ENCODE results near the gene ZNF680.

DNA sequence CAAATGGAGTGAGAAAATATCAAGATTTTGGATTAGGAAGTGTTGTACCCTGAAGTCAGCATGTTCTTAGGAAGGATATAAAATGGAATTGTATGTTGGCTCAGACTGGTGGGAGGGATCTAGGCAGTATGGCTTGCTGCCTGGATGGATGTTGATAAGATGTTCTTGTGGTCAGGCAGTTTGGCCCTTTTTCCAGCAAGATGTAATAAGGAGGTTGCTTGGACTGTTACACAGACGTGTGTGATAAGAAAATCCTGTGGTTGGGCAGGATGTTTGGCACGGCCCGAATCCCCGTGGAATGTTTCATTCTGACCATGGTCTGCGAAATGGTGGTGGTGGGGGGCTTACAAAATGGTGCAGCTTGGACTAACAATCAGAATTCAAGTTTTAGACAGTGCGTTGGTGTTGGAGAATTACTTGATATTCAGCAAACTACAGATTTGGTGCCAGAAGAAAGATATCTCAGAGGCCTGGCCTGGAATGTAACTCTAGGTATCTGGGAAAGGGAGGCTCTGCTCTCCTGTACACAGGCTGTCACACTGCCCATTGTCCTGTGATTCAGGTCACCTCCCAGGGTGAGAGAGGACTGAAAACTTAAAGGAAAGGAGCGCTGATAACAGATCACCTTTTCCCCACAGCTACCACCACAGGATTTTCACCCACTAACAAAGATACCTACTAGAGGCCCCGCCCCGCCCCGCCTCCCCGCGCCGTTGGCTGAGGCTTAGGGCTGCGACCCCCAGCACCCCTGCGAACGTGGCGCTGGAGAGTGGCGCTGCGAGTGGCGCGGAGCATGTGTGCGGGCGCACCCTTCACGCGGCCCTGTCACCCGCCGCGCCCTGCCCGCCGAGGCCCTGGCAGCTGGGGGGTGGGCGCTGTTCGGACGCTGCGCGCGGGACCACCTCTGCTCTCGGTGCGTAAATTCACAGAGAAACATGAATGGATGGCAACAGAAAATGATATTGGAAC is 19.3 kb upstream of the ZNF680 start:
- TF ChIP-seq EZH2 (IDR thresholded peaks at IDR 0.05; ENCODE audit: insufficient read depth, poor library complexity, severe bottlenecking) (no peak), EZH2phosphoT487 (IDR thresholded peaks at IDR 0.05; ENCODE audit: insufficient read depth, low read depth) (no peak)

Measured in GM23248 (cell line).